ENCODE results near the gene TAF4B.
"Not testable (repeated sequence)": the region's sequence is repeated elsewhere in the genome, so short reads cannot be mapped to it uniquely, and the experiment has no call there.

Gene TAF4B

GRCh38 chr18:26252411-26252810, 26.2 kb downstream of the TAF4B start:
- no peak for FAIRE-seq
- no peak for DNase-seq (ENCODE audit: insufficient read length)
- TF ChIP-seq POLR2A (IDR thresholded peaks at IDR 0.05; ENCODE audit: low read depth, low read length) (no peak), TAF1 (IDR thresholded peaks at IDR 0.05; ENCODE audit: borderline replicate concordance, low read depth, low read length) (no peak), POLR2AphosphoS5 (IDR thresholded peaks at IDR 0.05; ENCODE audit: low read depth, low read length) (no peak)

- not testable (repeated sequence) for DNase-seq (ENCODE audit: insufficient read length)
- peak; percentile 27 for FAIRE-seq
These were observed 28.6 kb downstream of the TAF4B start for GRCh38 chr18:26254808-26255207.

- DNase-seq (ENCODE audit: insufficient read length) (no peak), FAIRE-seq (peak; percentile 36)
These were observed 29.7 kb downstream of the TAF4B start for GRCh38 chr18:26255695-26256622.

GRCh38 chr18:26258711-26259110, 32.5 kb downstream of the TAF4B start:
- DNase-seq (ENCODE audit: insufficient read length) (no peak), FAIRE-seq (no peak)
- TF ChIP-seq POLR2A (IDR thresholded peaks at IDR 0.05; ENCODE audit: low read depth, low read length) (no peak), TAF1 (IDR thresholded peaks at IDR 0.05; ENCODE audit: borderline replicate concordance, low read depth, low read length) (no peak), POLR2AphosphoS5 (IDR thresholded peaks at IDR 0.05; ENCODE audit: low read depth, low read length) (no peak)

More at GRCh38 chr18:26255695-26256622, 29.7 kb downstream of the TAF4B start:
- TF ChIP-seq POLR2AphosphoS5 (IDR thresholded peaks at IDR 0.05; ENCODE audit: low read depth, low read length) (no peak), TAF1 (IDR thresholded peaks at IDR 0.05; ENCODE audit: borderline replicate concordance, low read depth, low read length) (no peak), POLR2A (IDR thresholded peaks at IDR 0.05; ENCODE audit: low read depth, low read length) (no peak)

- DNase-seq (ENCODE audit: insufficient read length); FAIRE-seq: not testable (repeated sequence)
These were observed 33.2 kb downstream of the TAF4B start for GRCh38 chr18:26259416-26259815.

GRCh38 chr18:26262156-26262555, 35.9 kb downstream of the TAF4B start:
- TF ChIP-seq POLR2AphosphoS5 (IDR thresholded peaks at IDR 0.05; ENCODE audit: low read depth, low read length), result no peak
- no peak for DNase-seq (ENCODE audit: insufficient read length)
- FAIRE-seq, result peak; percentile 17

GRCh38 chr18:26267357-26267930, 41.2 kb downstream of the TAF4B start:
- FAIRE-seq, result no peak
- TF ChIP-seq TAF1 (IDR thresholded peaks at IDR 0.05; ENCODE audit: borderline replicate concordance, low read depth, low read length) (no peak), POLR2A (IDR thresholded peaks at IDR 0.05; ENCODE audit: low read depth, low read length) (no peak), POLR2AphosphoS5 (IDR thresholded peaks at IDR 0.05; ENCODE audit: low read depth, low read length) (no peak)

GRCh38 chr18:26268454-26268853, 42.2 kb downstream of the TAF4B start:
- DNase-seq (ENCODE audit: insufficient read length) (no peak), FAIRE-seq (no peak)
- TF ChIP-seq TAF1 (IDR thresholded peaks at IDR 0.05; ENCODE audit: borderline replicate concordance, low read depth, low read length) (no peak), POLR2A (IDR thresholded peaks at IDR 0.05; ENCODE audit: low read depth, low read length) (no peak), POLR2AphosphoS5 (IDR thresholded peaks at IDR 0.05; ENCODE audit: low read depth, low read length) (no peak)

More at GRCh38 chr18:26267357-26267930, 41.2 kb downstream of the TAF4B start:
- DNase-seq (ENCODE audit: insufficient read length), result no peak

- DNase-seq (ENCODE audit: insufficient read length) (no peak), FAIRE-seq (no peak)
- TF ChIP-seq TAF1 (IDR thresholded peaks at IDR 0.05; ENCODE audit: borderline replicate concordance, low read depth, low read length), result no peak
- no peak for TF ChIP-seq POLR2AphosphoS5 (IDR thresholded peaks at IDR 0.05; ENCODE audit: low read depth, low read length)
- no peak for TF ChIP-seq POLR2A (IDR thresholded peaks at IDR 0.05; ENCODE audit: low read depth, low read length)
These were observed 45.8 kb downstream of the TAF4B start for GRCh38 chr18:26271917-26272549.

GRCh38 chr18:26277374-26277773, 51.1 kb downstream of the TAF4B start:
- peak; percentile 30 for FAIRE-seq
- DNase-seq (ENCODE audit: insufficient read length), result no peak
- TF ChIP-seq POLR2A (IDR thresholded peaks at IDR 0.05; ENCODE audit: low read depth, low read length) (no peak), TAF1 (IDR thresholded peaks at IDR 0.05; ENCODE audit: borderline replicate concordance, low read depth, low read length) (no peak), POLR2AphosphoS5 (IDR thresholded peaks at IDR 0.05; ENCODE audit: low read depth, low read length) (no peak)

- DNase-seq (ENCODE audit: insufficient read length) (no peak), FAIRE-seq (no peak)
- TF ChIP-seq POLR2A (IDR thresholded peaks at IDR 0.05; ENCODE audit: low read depth, low read length) (no peak), POLR2AphosphoS5 (IDR thresholded peaks at IDR 0.05; ENCODE audit: low read depth, low read length) (no peak), TAF1 (IDR thresholded peaks at IDR 0.05; ENCODE audit: borderline replicate concordance, low read depth, low read length) (no peak)
These were observed 53.2 kb downstream of the TAF4B start for GRCh38 chr18:26279428-26279827.

GRCh38 chr18:26286008-26286407, 59.8 kb downstream of the TAF4B start:
- FAIRE-seq, result no peak
- no peak for DNase-seq (ENCODE audit: insufficient read length)
- no peak for TF ChIP-seq TAF1 (IDR thresholded peaks at IDR 0.05; ENCODE audit: borderline replicate concordance, low read depth, low read length)
- TF ChIP-seq POLR2A (IDR thresholded peaks at IDR 0.05; ENCODE audit: low read depth, low read length), result no peak
- no peak for TF ChIP-seq POLR2AphosphoS5 (IDR thresholded peaks at IDR 0.05; ENCODE audit: low read depth, low read length)

Data from GM12892 (cell line).